NT2/D1 (cell line): ENCODE data around the gene EGFR.

Experiments
- YY1 ChIP-seq: IDR thresholded peaks from 2 replicates; pipeline ENCODE4 v1.6.1; 2011; ENCODE audit not compliant: insufficient read length, insufficient read depth
- ZNF274 ChIP-seq: IDR thresholded peaks from 2 replicates; pipeline ENCODE4 v1.6.1; 2011; ENCODE audit warnings: mild to moderate bottlenecking, low read depth, low read length

DNA sequence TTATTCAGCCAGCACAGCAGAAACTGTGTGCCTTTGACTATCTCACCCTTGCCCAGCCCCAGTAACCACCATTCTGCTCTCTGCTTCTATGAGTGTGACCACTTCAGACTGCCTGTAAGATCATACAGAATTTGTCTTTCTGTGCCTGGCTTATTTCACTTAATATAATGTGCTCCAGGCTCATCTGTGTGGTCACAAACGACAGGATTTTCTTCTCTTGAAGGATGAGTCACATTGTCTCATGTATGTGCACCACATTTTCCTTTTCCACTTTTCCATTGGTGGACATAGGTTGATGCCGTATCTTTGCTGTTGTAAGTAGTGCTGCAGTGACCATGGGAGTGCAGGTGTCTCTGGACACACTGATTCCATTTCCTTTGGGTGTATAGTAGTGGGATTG lies 223.8 kb downstream of the EGFR start:
- no peak for TF ChIP-seq YY1
- TF ChIP-seq ZNF274, result no peak
